HepG2 (cell line): ENCODE results near the gene ABCA4. TPM values are rescaled to one million over a fixed set of nuclear protein-coding genes. Genes with fewer than 3 reads are reported as not detected.

Experiments used
- ATAC-seq: fragments of 200-7000 bp; cut with Tn5 transposase; 3 replicates; pipeline ENCODE4 v1.9.1; 2020; ENCODE audit warnings: mild to moderate bottlenecking, moderate library complexity
- BruUV-seq: library from RNA; stranded (reverse); fragments of 400-500 nt; replicated peaks from 2 replicates; lab custom pipeline; 2021; lab: Mats Ljungman, UMichigan
- CTCF ChIA-PET: fragments of 300-600 bp; formaldehyde crosslinking; extraction: SDS; loops from one replicate; lab custom pipeline; 2021; ENCODE audit warnings: low total read pairs, inconsistent platforms, low intra/inter-chr PET ratio; lab: Yijun Ruan, JAX
- POLR2A ChIA-PET: fragments of 350-600 bp; sonication (Branson Sonifier 250); formaldehyde crosslinking; loops from one replicate; lab custom pipeline; 2020; ENCODE audit warnings: antibody characterized with exemption, inconsistent platforms; lab: Yijun Ruan, JAX
- DNase-seq: peaks from one replicate; pipeline ENCODE4 v3.0.0-alpha.2; 2015; ENCODE audit warnings: low spot score
- FAIRE-seq: peaks from 3 replicates; lab custom pipeline; 2011; peaks lifted over from hg19 to GRCh38; lab: Jason Lieb, UNC
- H2AFZ ChIP-seq: one replicate; pipeline ENCODE4 v1.6.1; 2011; ENCODE audit warnings: low read length, inconsistent platforms
- H3K27ac ChIP-seq: fragments of 300-600 bp; 3 replicates; pipeline ENCODE4 v1.8.0; 2011; ENCODE audit warnings: mixed run types, mild to moderate bottlenecking, mixed read lengths, low read length, inconsistent platforms; ENCODE audit not compliant: insufficient read depth; ENCODE audit errors: extremely low read length
- H3K27me3 ChIP-seq, 2 experiments: fragments of 200-600 bp in 1 of 2; 2 replicates in 1 of 2; 3 replicates in 1 of 2; pipeline versions ENCODE4 v1.6.0 to v1.8.0; 2011; ENCODE audit warnings: low read length in 2 of 2, mild to moderate bottlenecking in 2 of 2, moderate library complexity in 2 of 2, inconsistent platforms in 1 of 2; ENCODE audit not compliant: insufficient read depth in 2 of 2, control insufficient read depth in 1 of 2
- H3K36me3 ChIP-seq, 2 experiments: fragments of 200-600 bp in 1 of 2; replicated peaks in 1 of 2; 2 replicates in 1 of 2; 3 replicates in 1 of 2; pipeline versions ENCODE4 v1.5.1 to v1.8.0; 2011; ENCODE audit warnings: low read length in 2 of 2, inconsistent platforms in 1 of 2; ENCODE audit not compliant: insufficient read depth in 2 of 2, control insufficient read depth in 1 of 2
- H3K4me1 ChIP-seq: 2 replicates; pipeline ENCODE4 v1.5.1; 2012; ENCODE audit warnings: low read length, inconsistent platforms; ENCODE audit not compliant: insufficient read depth
- H3K4me2 ChIP-seq: 2 replicates; pipeline ENCODE4 v1.6.0; 2011; ENCODE audit warnings: low read depth, low read length, inconsistent platforms
- H3K4me3 ChIP-seq, 3 experiments: fragments of 200-600 bp in 1 of 3; sonication (generic), shearing (Covaris generic) in 1 of 3; replicated peaks in 1 of 3; 2 replicates each; pipeline ENCODE4 v1.5.1; 2011 to 2016; ENCODE audit warnings: low read length in 3 of 3, inconsistent platforms in 2 of 3, low read depth in 2 of 3, mild to moderate bottlenecking in 2 of 3, control low read depth in 1 of 3, mixed read lengths in 1 of 3; ENCODE audit not compliant: insufficient read depth in 1 of 3
- H3K79me2 ChIP-seq: one replicate; pipeline ENCODE4 v1.6.1; 2011; ENCODE audit warnings: low read length, inconsistent platforms; ENCODE audit not compliant: insufficient read depth
- H3K9ac ChIP-seq: 2 replicates; pipeline ENCODE4 v1.6.0; 2011; ENCODE audit warnings: mild to moderate bottlenecking, low read depth, low read length, inconsistent platforms; ENCODE audit not compliant: insufficient read depth
- H3K9me3 ChIP-seq: 2 replicates; pipeline ENCODE4 v1.5.1; 2012; ENCODE audit warnings: mild to moderate bottlenecking, low read length
- H4K20me1 ChIP-seq: 2 replicates; pipeline ENCODE4 v1.6.0; 2011; ENCODE audit warnings: inconsistent platforms, mild to moderate bottlenecking, low read length, moderate library complexity; ENCODE audit not compliant: insufficient read depth
- CCAR2 ChIP-seq: fragments of 200-400 bp; formaldehyde crosslinking; optimal IDR thresholded peaks from 2 replicates; pipeline ENCODE3; 2018; ENCODE audit warnings: low read depth, mild to moderate bottlenecking, low read length, moderate library complexity
- CSRNP1 ChIP-seq: sonication (generic); formaldehyde crosslinking; IDR thresholded peaks from 2 replicates; pipeline ENCODE4 v1.8.1; 2023; ENCODE audit warnings: mild to moderate bottlenecking, missing genetic modification reagents
- KDM5A ChIP-seq: fragments of 200-600 bp; sonication (generic); IDR thresholded peaks from 2 replicates; pipeline ENCODE4 v1.7.0; 2018; ENCODE audit warnings: antibody characterized with exemption, mild to moderate bottlenecking, low read length, borderline replicate concordance
- MTA1 ChIP-seq: sonication (generic); formaldehyde crosslinking; IDR thresholded peaks from 2 replicates; pipeline ENCODE4 v1.4.0; 2020; ENCODE audit warnings: missing genetic modification reagents, mild to moderate bottlenecking, borderline replicate concordance
- RELA ChIP-seq: sonication (generic); formaldehyde crosslinking; IDR thresholded peaks from 2 replicates; pipeline ENCODE4 v1.4.0; 2020; ENCODE audit warnings: missing genetic modification reagents
- TEF ChIP-seq: sonication (generic); formaldehyde crosslinking; IDR thresholded peaks from 2 replicates; pipeline ENCODE4 v1.5.0; 2020; ENCODE audit warnings: missing genetic modification reagents
- ZHX2 ChIP-seq, 2 experiments: sonication (generic) in 1 of 2; formaldehyde crosslinking in 1 of 2; IDR thresholded peaks; 2 replicates each; pipeline versions ENCODE4 v1.6.1 to v1.9.0; 2014 to 2022; ENCODE audit warnings: antibody characterized with exemption in 1 of 2, borderline replicate concordance in 1 of 2, inconsistent platforms in 1 of 2, low read depth in 1 of 2, missing genetic modification reagents in 1 of 2
- WGBS: methylation state at CpG from one replicate; pipeline ENCODE4 v1.1.6; 2017; ENCODE audit warnings: low lambda C conversion rate; 5-methylcytosine and 5-hydroxymethylcytosine counted together
- in situ Hi-C: cut with HindIII; loops from 2 replicates; pipeline ENCODE4 v1.10.0; 2017; ENCODE audit warnings: low pct_unique_long_range_greater_than_20kb; ENCODE audit not compliant: extremely low pct_ligation_motif_present
- intact Hi-C: fragments of 100-400 bp; cut with micrococcal nuclease; formaldehyde crosslinking; loops from one replicate; pipeline ENCODE4 v1.10.0; 2022; ENCODE audit not compliant: unreplicated experiment
- polyA plus RNA-seq, 8 experiments: library from polyadenylated mRNA; depleted of rRNA in 3 of 8; stranded (reverse) in 7 of 8; unstranded in 1 of 8; fragments of >200 nt; fragmentation: Illumina TruSeq in 4 of 8; extraction: Trizol in 4 of 8; gene quantifications; 2 replicates each; pipeline versions ENCODE4 v1.2.1 to v1.2.3, GENCODE V29; 2011 to 2016; ENCODE audit warnings: low read depth in 4 of 8, missing spikeins in 1 of 8, mixed read lengths in 1 of 8; ENCODE audit not compliant: insufficient read depth in 1 of 8
- total RNA-seq, 5 experiments: library from RNA; depleted of rRNA; stranded (reverse); fragments of >200 nt; fragmentation: Illumina TruSeq; extraction: Trizol; gene quantifications; 2 replicates each; pipeline ENCODE4 v1.2.3, GENCODE V29; 2016; ENCODE audit warnings: low read depth in 1 of 5

Gene ABCA4
- total and polyA plus RNA-seq, 2 of the 13 experiments (the other 11 are each of a cell fraction or from before 2014, with no cell fraction given) = 0.24 to 0.67 TPM

GRCh38 chr1:94009304-94009703 lies 111.6 kb downstream of the ABCA4 start:
- FAIRE-seq (no peak), ATAC-seq (no peak), DNase-seq (no peak)
- Histone ChIP-seq H3K4me1 (peaks cover 27% of the 10 kb centered on the region), H3K9me3 (no peaks in the 10 kb centered on the region), H3K4me3 (no peak overlapping the region), H3K79me2 (no peaks in the 10 kb centered on the region), H3K9ac (no peak overlapping the region), H3K27me3 (peaks cover 2 to 12% of the 10 kb centered on the region in 2 experiments; a peak in 2 of 5 replicates), H3K27ac (no peak overlapping the region), H4K20me1 (no peaks in the 10 kb centered on the region), H3K36me3 (no peaks in the 10 kb centered on the region), H2AFZ (no peak overlapping the region), H3K4me2 (no peak overlapping the region)
- CTCF ChIA-PET = no interaction called here
- intact Hi-C loops = no loop called here
- 11% methylated on average over 3 of the region's 3 CpGs for WGBS
- in situ Hi-C loops = no loop called here
- POLR2A ChIA-PET = no interaction called here
- no TSS peak for BruUV-seq
- TF ChIP-seq ZHX2 (IDR thresholded peaks at IDR 0.05; ENCODE audit: low read depth) (no peak), ZHX2 (CRISPR knock-in tag; IDR thresholded peaks at IDR 0.05; ENCODE audit: borderline replicate concordance) (no peak), MTA1 (CRISPR knock-in tag) (no peak), RELA (CRISPR knock-in tag) (no peak), KDM5A (no peak), CSRNP1 (CRISPR knock-in tag) (no peak), CCAR2 (no peak), TEF (CRISPR knock-in tag) (no peak)
